ENCODE results near the gene ARL6IP1. TPM values are rescaled to one million over a fixed set of nuclear protein-coding genes. Genes with fewer than 3 reads are reported as not detected.

Gene ARL6IP1
- 100 to 1,000 TPM in 3 of 4 donors, 10 to 100 TPM in 1; 97.6 to 186 (median 124) TPM for total RNA-seq

- H3K4me3 ChIP-seq (ENCODE audit: low read depth, poor library complexity, severe bottlenecking), result peak within 1 kb of the TSS; percentile 90
- DNase-seq (ENCODE audit: low spot score in 2 of 2), result peak; percentile 99 to 100
- WGBS, 2 donors, result 0% methylated on average over 55 to 56 of the region's 77 CpGs
- intact Hi-C loops (cut with DNase I; ENCODE audit: low total_unique reads), result loop anchor here (5.0 kb wide), 1 partner anchor 166 kb away; no protein-coding TSS in a partner anchor
- peak in 1 of 3 donors; percentile 98 for TF ChIP-seq CTCF (IDR thresholded peaks at IDR 0.05)
- TF ChIP-seq POLR2A (IDR thresholded peaks at IDR 0.05), result peak in 1 of 2 donors; percentile 92
These were observed at the start of gene ARL6IP1 for GRCh38 chr16:18801145-18801972. Gene ARL6IP1, minus strand, starts transcription at chr16:18801549. Its CDS starts 83 bp downstream, at chr16:18801466.

GRCh38 chr16:18846416-18846815, 45.1 kb upstream of the ARL6IP1 start:
- H3K4me3 ChIP-seq (ENCODE audit: low read depth, poor library complexity, severe bottlenecking), result no peak overlapping the region
- 91 to 93% methylated on average over 1 of the region's 1 CpG for WGBS, 2 donors
- DNase-seq (ENCODE audit: low spot score in 2 of 2), result no peak
- intact Hi-C loops (cut with DNase I; ENCODE audit: low total_unique reads), result no loop called here
- no peak for TF ChIP-seq POLR2A (IDR thresholded peaks at IDR 0.05)
- no peak for TF ChIP-seq CTCF (IDR thresholded peaks at IDR 0.05)

- intact Hi-C loops (cut with DNase I; ENCODE audit: low total_unique reads), result no loop called here
- no peak for DNase-seq (ENCODE audit: low spot score in 2 of 2)
- TF ChIP-seq POLR2A (IDR thresholded peaks at IDR 0.05) (no peak), CTCF (IDR thresholded peaks at IDR 0.05) (no peak)
- 91 to 93% methylated on average over 6 of the region's 6 CpGs for WGBS, 2 donors
- no peak overlapping the region for H3K4me3 ChIP-seq (ENCODE audit: low read depth, poor library complexity, severe bottlenecking)
These were observed 41.2 kb upstream of the ARL6IP1 start for GRCh38 chr16:18842565-18842964.

GRCh38 chr16:18841833-18842525, 40.6 kb upstream of the ARL6IP1 start:
- WGBS, 2 donors, result 69 to 78% methylated on average over 7 of the region's 7 CpGs
- TF ChIP-seq CTCF (IDR thresholded peaks at IDR 0.05), result no peak
- no peak for TF ChIP-seq POLR2A (IDR thresholded peaks at IDR 0.05)
- intact Hi-C loops (cut with DNase I; ENCODE audit: low total_unique reads), result no loop called here
- DNase-seq (ENCODE audit: low spot score in 2 of 2), result no peak
- H3K4me3 ChIP-seq (ENCODE audit: low read depth, poor library complexity, severe bottlenecking), result no peak overlapping the region

GRCh38 chr16:18839555-18839954, 38.2 kb upstream of the ARL6IP1 start:
- 75 to 81% methylated on average over 6 of the region's 6 CpGs for WGBS, 2 donors
- H3K4me3 ChIP-seq (ENCODE audit: low read depth, poor library complexity, severe bottlenecking), result no peak overlapping the region
- no peak for DNase-seq (ENCODE audit: low spot score in 2 of 2)
- no peak for TF ChIP-seq POLR2A (IDR thresholded peaks at IDR 0.05)
- no peak for TF ChIP-seq CTCF (IDR thresholded peaks at IDR 0.05)
- intact Hi-C loops (cut with DNase I; ENCODE audit: low total_unique reads), result no loop called here

All from lower leg skin (tissue), 4 donors.